Liver (tissue), 9 donors: ENCODE data around the gene PLA2G2F. TPM values are rescaled to one million over a fixed set of nuclear protein-coding genes. Genes with fewer than 3 reads are reported as not detected.

Source experiments
- DNase-seq: peaks from one replicate; pipeline ENCODE4 v3.0.0-alpha.2; 2017; ENCODE audit warnings: low spot score
- H3K27ac ChIP-seq, 2 donors: one replicate each; pipeline ENCODE4 v1.7.0; 2013; ENCODE audit warnings: inconsistent platforms in 2 of 2, low read length in 2 of 2, control low read depth in 1 of 2, low read depth in 1 of 2, mild to moderate bottlenecking in 1 of 2
- H3K27me3 ChIP-seq, 4 donors: one replicate each; pipeline versions ENCODE4 v1.6.1 to v1.7.0; 2013; ENCODE audit warnings: low read length in 3 of 4, inconsistent platforms in 1 of 4, mild to moderate bottlenecking in 1 of 4, moderate library complexity in 1 of 4; ENCODE audit not compliant: control insufficient read depth in 4 of 4, insufficient read depth in 4 of 4
- H3K36me3 ChIP-seq, 4 donors: one replicate each; pipeline versions ENCODE4 v1.6.1 to v1.7.0; 2013; ENCODE audit warnings: low read length in 3 of 4, mild to moderate bottlenecking in 3 of 4, low read depth in 1 of 4, moderate library complexity in 1 of 4; ENCODE audit not compliant: control insufficient read depth in 4 of 4, insufficient read depth in 3 of 4
- H3K4me1 ChIP-seq, 4 donors: one replicate each; pipeline versions ENCODE4 v1.6.1 to v1.7.0; 2013; ENCODE audit warnings: low read length in 3 of 4, mild to moderate bottlenecking in 3 of 4, moderate library complexity in 1 of 4; ENCODE audit not compliant: control insufficient read depth in 4 of 4, insufficient read depth in 4 of 4
- H3K4me3 ChIP-seq, 3 donors: one replicate each; pipeline versions ENCODE4 v1.6.1 to v1.7.0; 2013; ENCODE audit warnings: low read length in 3 of 3, control low read depth in 1 of 3, low read depth in 1 of 3, mild to moderate bottlenecking in 1 of 3
- H3K9ac ChIP-seq, 2 donors: one replicate each; pipeline ENCODE4 v1.7.0; 2013; ENCODE audit warnings: low read length in 2 of 2, mild to moderate bottlenecking in 2 of 2, moderate library complexity in 2 of 2, control low read depth in 1 of 2, low read depth in 1 of 2
- H3K9me3 ChIP-seq, 4 donors: one replicate each; pipeline versions ENCODE4 v1.6.1 to v1.7.0; 2013; ENCODE audit warnings: low read length in 3 of 4; ENCODE audit not compliant: control insufficient read depth in 4 of 4
- FOXA1 ChIP-seq: IDR thresholded peaks from 2 replicates; pipeline ENCODE4 v1.6.1; 2016; ENCODE audit warnings: antibody characterized with exemption
- FOXA2 ChIP-seq: IDR thresholded peaks from 2 replicates; pipeline ENCODE4 v1.6.1; 2016; ENCODE audit warnings: antibody characterized with exemption
- HNF4A ChIP-seq, 2 donors: conservative IDR thresholded peaks; 2 replicates each; pipeline ENCODE4 v1.6.1; 2016; ENCODE audit warnings: antibody characterized with exemption in 2 of 2, mild to moderate bottlenecking in 2 of 2
- HNF4G ChIP-seq: IDR thresholded peaks from 2 replicates; pipeline ENCODE4 v1.6.1; 2016; ENCODE audit warnings: antibody characterized with exemption
- NR2F2 ChIP-seq: IDR thresholded peaks from 2 replicates; pipeline ENCODE4 v1.6.1; 2016; ENCODE audit warnings: antibody characterized with exemption
- RXRA ChIP-seq, 2 donors: IDR thresholded peaks; 2 replicates each; pipeline ENCODE4 v1.6.1; 2017 to 2018; ENCODE audit warnings: antibody characterized with exemption in 2 of 2, mild to moderate bottlenecking in 1 of 2
- SP1 ChIP-seq: IDR thresholded peaks from 2 replicates; pipeline ENCODE4 v1.6.1; 2018; ENCODE audit warnings: antibody characterized with exemption, mild to moderate bottlenecking
- TAF1 ChIP-seq: conservative IDR thresholded peaks from 2 replicates; pipeline ENCODE4 v1.6.1; 2016; ENCODE audit warnings: antibody characterized with exemption, mild to moderate bottlenecking
- WGBS: extraction: QIAGEN DNeasy Blood & Tissue Kit; methylation state at CpG from one replicate; pipeline ENCODE4 v1.1.7; 2013; 5-methylcytosine and 5-hydroxymethylcytosine counted together
- polyA plus RNA-seq, 2 donors: library from polyadenylated mRNA; stranded (reverse) in 1 of 2; unstranded in 1 of 2; fragments of 200-250 nt in 1 of 2; fragments of >200 nt in 1 of 2; fragmentation: Nextera tagmentation in 1 of 2; extraction: Ambion mirVana in 1 of 2; gene quantifications; one replicate each; pipeline versions ENCODE4 v1.2.1 to v1.2.3, GENCODE V29; 2013 to 2015
- total RNA-seq, 2 donors: library from RNA; depleted of rRNA; stranded (reverse); fragments of >200 nt; gene quantifications; one replicate each; pipeline ENCODE4 v1.2.3, GENCODE V29; 2014
- TF ChIP-seq, protein P1 (sequence below): IDR thresholded peaks from 2 replicates; pipeline ENCODE4 v1.6.1; 2016; ENCODE audit warnings: antibody characterized with exemption
- TF ChIP-seq, protein P2 (sequence below): IDR thresholded peaks from 2 replicates; pipeline ENCODE4 v1.6.1; 2016; ENCODE audit warnings: antibody characterized with exemption
- TF ChIP-seq, protein P3 (sequence below): IDR thresholded peaks from 2 replicates; pipeline ENCODE4 v1.6.1; 2016; ENCODE audit warnings: antibody characterized with exemption, mild to moderate bottlenecking
- donor health status: healthy.
- donor health status: healthy.
- donor health status: healthy.
- donor health status: healthy.
- donor health status: healthy.

PLA2G2F gene
- total and polyA plus RNA-seq, 4 donors = under 0.01 TPM; not detected in 3

DNA sequence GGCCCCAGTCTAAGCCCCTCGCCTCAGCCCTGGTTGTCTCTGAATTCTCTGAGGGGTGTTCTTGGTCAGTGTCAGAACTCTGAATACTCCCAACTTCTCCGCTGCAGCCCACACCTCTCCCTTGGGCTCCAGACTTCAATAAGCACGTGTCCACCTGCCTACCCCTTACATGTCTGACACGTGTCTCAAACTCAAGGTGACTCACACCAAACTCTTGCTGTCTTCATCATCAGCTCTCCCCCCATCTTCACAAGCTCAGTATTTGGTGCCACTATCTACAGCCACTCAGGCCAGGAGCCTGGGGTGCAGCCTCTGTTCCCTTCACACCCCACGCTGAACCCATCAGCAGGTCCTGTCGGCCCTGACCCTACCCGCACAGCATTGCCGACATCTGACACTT, 28.0 kb downstream of the PLA2G2F start:
- DNase-seq = no peak
- 94% methylated on average over 8 of the region's 8 CpGs for WGBS

DNA sequence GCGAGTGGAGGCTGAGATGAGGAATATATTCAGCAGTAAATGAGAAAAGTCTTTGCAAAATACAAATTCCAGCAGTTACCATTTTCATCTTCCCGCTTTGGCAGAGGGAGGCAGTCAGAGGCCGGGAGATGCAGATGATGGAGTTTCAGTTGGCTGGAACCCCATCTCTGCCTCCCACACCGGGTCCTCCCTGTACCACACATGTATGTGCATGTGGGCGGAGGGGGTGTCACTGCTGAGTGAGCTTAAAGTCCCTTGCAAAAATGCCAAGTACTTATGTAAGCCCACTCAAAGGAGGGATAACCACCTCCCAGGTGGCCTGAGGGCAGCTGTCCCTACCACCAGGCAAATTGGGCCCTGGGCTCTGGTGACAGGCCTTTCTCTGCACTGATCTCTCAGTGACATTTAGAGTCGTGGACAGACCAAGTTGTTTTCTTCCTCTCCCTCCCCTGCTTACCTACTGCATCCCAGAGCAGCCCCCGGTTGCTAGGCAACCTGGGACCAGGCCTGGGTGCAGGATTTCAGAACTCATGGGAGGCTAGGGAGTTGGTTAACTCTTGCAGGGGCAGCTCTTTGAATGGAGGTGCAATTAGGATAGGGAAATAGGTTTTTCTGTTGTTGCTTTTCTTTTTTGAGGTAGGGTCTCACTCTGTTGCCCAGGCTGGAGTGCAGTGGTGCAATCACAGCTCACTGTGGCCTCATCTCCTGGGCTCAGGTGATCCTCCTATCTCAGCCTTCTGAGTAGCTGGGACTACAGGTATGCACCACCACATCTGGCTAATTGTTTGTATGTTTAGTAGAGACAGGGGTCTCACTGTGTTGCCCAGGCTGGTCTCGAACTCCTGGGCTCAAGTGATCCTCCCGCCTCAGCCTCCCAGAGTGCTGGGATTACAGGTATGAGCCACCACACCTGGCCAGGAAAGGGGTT, 29.7 kb downstream of the PLA2G2F start:
- no peak overlapping the region for H3K4me3 ChIP-seq
- H3K27me3 ChIP-seq = no peaks in the 10 kb centered on the region
- H3K9ac ChIP-seq = no peak overlapping the region
- peaks cover 0 to 11% (median 10%) of the 10 kb centered on the region in 4 donors for H3K4me1 ChIP-seq
- H3K9me3 ChIP-seq = no peaks in the 10 kb centered on the region
- no peaks in the 10 kb centered on the region for H3K36me3 ChIP-seq
- DNase-seq = no peak
- H3K27ac ChIP-seq = no peak overlapping the region
- WGBS = 91% methylated on average over 9 of the region's 9 CpGs
- TF ChIP-seq, protein P1, sequence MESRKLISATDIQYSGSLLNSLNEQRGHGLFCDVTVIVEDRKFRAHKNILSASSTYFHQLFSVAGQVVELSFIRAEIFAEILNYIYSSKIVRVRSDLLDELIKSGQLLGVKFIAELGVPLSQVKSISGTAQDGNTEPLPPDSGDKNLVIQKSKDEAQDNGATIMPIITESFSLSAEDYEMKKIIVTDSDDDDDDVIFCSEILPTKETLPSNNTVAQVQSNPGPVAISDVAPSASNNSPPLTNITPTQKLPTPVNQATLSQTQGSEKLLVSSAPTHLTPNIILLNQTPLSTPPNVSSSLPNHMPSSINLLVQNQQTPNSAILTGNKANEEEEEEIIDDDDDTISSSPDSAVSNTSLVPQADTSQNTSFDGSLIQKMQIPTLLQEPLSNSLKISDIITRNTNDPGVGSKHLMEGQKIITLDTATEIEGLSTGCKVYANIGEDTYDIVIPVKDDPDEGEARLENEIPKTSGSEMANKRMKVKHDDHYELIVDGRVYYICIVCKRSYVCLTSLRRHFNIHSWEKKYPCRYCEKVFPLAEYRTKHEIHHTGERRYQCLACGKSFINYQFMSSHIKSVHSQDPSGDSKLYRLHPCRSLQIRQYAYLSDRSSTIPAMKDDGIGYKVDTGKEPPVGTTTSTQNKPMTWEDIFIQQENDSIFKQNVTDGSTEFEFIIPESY = no peak
- TF ChIP-seq FOXA2 (no peak), RXRA (IDR thresholded peaks at IDR 0.05) (no peak), SP1 (no peak), FOXA1 (no peak), NR2F2 (no peak)
- TF ChIP-seq, protein P2, sequence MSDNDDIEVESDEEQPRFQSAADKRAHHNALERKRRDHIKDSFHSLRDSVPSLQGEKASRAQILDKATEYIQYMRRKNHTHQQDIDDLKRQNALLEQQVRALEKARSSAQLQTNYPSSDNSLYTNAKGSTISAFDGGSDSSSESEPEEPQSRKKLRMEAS = no peak

More for the DNA sequence above, 28.0 kb downstream of the PLA2G2F start:
- no peaks in the 10 kb centered on the region for H3K27me3 ChIP-seq
- no peak overlapping the region for H3K27ac ChIP-seq
- H3K4me1 ChIP-seq = peaks cover 0 to 6% (median 3%) of the 10 kb centered on the region in 4 donors
- H3K9ac ChIP-seq = no peak overlapping the region
- no peaks in the 10 kb centered on the region for H3K9me3 ChIP-seq
- H3K36me3 ChIP-seq = no peaks in the 10 kb centered on the region
- TF ChIP-seq TAF1 (no peak), FOXA1 (no peak), HNF4G (no peak), NR2F2 (no peak), HNF4A (conservative IDR thresholded peaks at IDR 0.05) (no peak)
- TF ChIP-seq, protein P3, sequence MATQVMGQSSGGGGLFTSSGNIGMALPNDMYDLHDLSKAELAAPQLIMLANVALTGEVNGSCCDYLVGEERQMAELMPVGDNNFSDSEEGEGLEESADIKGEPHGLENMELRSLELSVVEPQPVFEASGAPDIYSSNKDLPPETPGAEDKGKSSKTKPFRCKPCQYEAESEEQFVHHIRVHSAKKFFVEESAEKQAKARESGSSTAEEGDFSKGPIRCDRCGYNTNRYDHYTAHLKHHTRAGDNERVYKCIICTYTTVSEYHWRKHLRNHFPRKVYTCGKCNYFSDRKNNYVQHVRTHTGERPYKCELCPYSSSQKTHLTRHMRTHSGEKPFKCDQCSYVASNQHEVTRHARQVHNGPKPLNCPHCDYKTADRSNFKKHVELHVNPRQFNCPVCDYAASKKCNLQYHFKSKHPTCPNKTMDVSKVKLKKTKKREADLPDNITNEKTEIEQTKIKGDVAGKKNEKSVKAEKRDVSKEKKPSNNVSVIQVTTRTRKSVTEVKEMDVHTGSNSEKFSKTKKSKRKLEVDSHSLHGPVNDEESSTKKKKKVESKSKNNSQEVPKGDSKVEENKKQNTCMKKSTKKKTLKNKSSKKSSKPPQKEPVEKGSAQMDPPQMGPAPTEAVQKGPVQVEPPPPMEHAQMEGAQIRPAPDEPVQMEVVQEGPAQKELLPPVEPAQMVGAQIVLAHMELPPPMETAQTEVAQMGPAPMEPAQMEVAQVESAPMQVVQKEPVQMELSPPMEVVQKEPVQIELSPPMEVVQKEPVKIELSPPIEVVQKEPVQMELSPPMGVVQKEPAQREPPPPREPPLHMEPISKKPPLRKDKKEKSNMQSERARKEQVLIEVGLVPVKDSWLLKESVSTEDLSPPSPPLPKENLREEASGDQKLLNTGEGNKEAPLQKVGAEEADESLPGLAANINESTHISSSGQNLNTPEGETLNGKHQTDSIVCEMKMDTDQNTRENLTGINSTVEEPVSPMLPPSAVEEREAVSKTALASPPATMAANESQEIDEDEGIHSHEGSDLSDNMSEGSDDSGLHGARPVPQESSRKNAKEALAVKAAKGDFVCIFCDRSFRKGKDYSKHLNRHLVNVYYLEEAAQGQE = no peak
- TF ChIP-seq, protein P2 = no peak
- no peak overlapping the region for H3K4me3 ChIP-seq
